ENCODE measurements around the gene RELN. TPM values are rescaled to one million over a fixed set of nuclear protein-coding genes. Genes with fewer than 3 reads are reported as not detected.

Gene RELN
- total RNA-seq, 1 experiment from 2014 or later, result 0.57 TPM

GRCh38 chr7:103991406-103991805, 1.9 kb upstream of the RELN start:
- DNase-seq (ENCODE audit: extremely low read depth, low read depth), result no peak

GRCh38 chr7:103990991-103991390, 1.5 kb upstream of the RELN start:
- DNase-seq (ENCODE audit: extremely low read depth, low read depth), result no peak

GRCh38 chr7:103989785-103990767, 618 bp upstream of the RELN start:
- DNase-seq (ENCODE audit: extremely low read depth, low read depth), result no peak

- no peak for DNase-seq (ENCODE audit: extremely low read depth, low read depth)
These were observed 824 bp downstream of the RELN start for GRCh38 chr7:103988468-103989199.

- no peak for DNase-seq (ENCODE audit: extremely low read depth, low read depth)
These were observed 2.0 kb downstream of the RELN start for GRCh38 chr7:103987451-103987850.

- DNase-seq (ENCODE audit: extremely low read depth, low read depth), result no peak
These were observed 3.8 kb downstream of the RELN start for GRCh38 chr7:103985565-103986126.

GRCh38 chr7:103984050-103984449, 5.4 kb downstream of the RELN start:
- no peak for DNase-seq (ENCODE audit: extremely low read depth, low read depth)

GRCh38 chr7:103983201-103983977, 6.1 kb downstream of the RELN start:
- DNase-seq (ENCODE audit: extremely low read depth, low read depth), result no peak

- no peak for DNase-seq (ENCODE audit: extremely low read depth, low read depth)
These were observed 8.4 kb downstream of the RELN start for GRCh38 chr7:103981003-103981423.

GRCh38 chr7:103972779-103973434, 16.6 kb downstream of the RELN start:
- DNase-seq (ENCODE audit: extremely low read depth, low read depth), result no peak

- DNase-seq (ENCODE audit: extremely low read depth, low read depth), result no peak
These were observed 22.1 kb downstream of the RELN start for GRCh38 chr7:103967401-103967800.

- DNase-seq (ENCODE audit: extremely low read depth, low read depth), result no peak
These were observed 22.7 kb downstream of the RELN start for GRCh38 chr7:103966593-103967277.

- no peak for DNase-seq (ENCODE audit: extremely low read depth, low read depth)
These were observed 25.2 kb downstream of the RELN start for GRCh38 chr7:103964269-103964668.

GRCh38 chr7:103962070-103962469, 27.4 kb downstream of the RELN start:
- DNase-seq (ENCODE audit: extremely low read depth, low read depth), result no peak

GRCh38 chr7:103958284-103958818, 31.1 kb downstream of the RELN start:
- DNase-seq (ENCODE audit: extremely low read depth, low read depth), result no peak

- DNase-seq (ENCODE audit: extremely low read depth, low read depth), result no peak
These were observed 33.5 kb downstream of the RELN start for GRCh38 chr7:103955985-103956384.

GRCh38 chr7:103952408-103952807, 37.0 kb downstream of the RELN start:
- no peak for DNase-seq (ENCODE audit: extremely low read depth, low read depth)

- no peak for DNase-seq (ENCODE audit: extremely low read depth, low read depth)
These were observed 38.1 kb downstream of the RELN start for GRCh38 chr7:103951311-103951710.

- DNase-seq (ENCODE audit: extremely low read depth, low read depth), result no peak
These were observed 40.1 kb downstream of the RELN start for GRCh38 chr7:103949374-103949773.
